Measurements from ENCODE around the gene CNN3.

The CNN3 gene

DNA sequence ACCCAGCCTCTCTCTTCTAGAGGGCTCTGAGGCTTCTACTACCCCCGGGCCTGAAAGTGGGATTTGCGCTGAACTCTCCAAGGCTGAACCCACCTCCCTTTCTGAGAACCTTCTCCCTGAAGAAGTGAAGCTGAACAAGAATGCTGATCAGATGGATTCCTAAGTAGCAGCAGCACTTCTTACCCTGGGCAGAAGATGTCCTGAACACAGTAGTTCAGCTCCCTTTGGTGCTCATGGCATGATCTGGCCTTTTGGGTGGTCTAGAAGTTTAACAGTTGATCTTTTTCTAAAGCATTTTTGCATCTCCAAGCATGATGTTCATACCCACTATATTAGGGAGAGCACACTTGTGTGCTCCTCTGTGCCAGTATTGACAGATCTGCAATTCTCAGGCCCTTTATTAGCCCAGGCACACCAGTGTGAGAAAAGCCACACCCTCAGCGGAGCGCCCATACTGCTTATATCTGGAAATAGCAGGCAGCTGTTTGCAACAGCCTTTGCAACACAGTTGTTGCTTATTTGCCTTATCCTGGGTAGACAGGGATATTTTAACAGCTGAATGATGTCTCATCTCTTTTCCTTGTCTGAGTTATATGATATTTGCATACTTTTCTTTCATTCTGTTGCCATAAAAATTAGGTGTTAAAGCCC is 34.2 kb downstream of the CNN3 start:
- ATAC-seq (no peak), DNase-seq (ENCODE audit: low spot score in 2 of 2) (no peak)
- H3K9me3 Mint-ChIP-seq = no peaks in the 10 kb centered on the region
- H3K4me1 Mint-ChIP-seq = no peaks in the 10 kb centered on the region
- no peaks in the 10 kb centered on the region for H3K36me3 Mint-ChIP-seq
- no peak overlapping the region for H3K4me3 Mint-ChIP-seq
- H3K27ac Mint-ChIP-seq = no peak overlapping the region

GRCh38 chr1:94888201-94888600 is 38.7 kb downstream of the CNN3 start:
- DNase-seq (ENCODE audit: low spot score in 2 of 2) (no peak), ATAC-seq (no peak)
- H3K27ac Mint-ChIP-seq = no peak overlapping the region
- H3K4me1 Mint-ChIP-seq = peaks cover 8% of the 10 kb centered on the region
- H3K9me3 Mint-ChIP-seq = no peaks in the 10 kb centered on the region
- no peak overlapping the region for H3K4me3 Mint-ChIP-seq
- H3K36me3 Mint-ChIP-seq = no peaks in the 10 kb centered on the region

DNA sequence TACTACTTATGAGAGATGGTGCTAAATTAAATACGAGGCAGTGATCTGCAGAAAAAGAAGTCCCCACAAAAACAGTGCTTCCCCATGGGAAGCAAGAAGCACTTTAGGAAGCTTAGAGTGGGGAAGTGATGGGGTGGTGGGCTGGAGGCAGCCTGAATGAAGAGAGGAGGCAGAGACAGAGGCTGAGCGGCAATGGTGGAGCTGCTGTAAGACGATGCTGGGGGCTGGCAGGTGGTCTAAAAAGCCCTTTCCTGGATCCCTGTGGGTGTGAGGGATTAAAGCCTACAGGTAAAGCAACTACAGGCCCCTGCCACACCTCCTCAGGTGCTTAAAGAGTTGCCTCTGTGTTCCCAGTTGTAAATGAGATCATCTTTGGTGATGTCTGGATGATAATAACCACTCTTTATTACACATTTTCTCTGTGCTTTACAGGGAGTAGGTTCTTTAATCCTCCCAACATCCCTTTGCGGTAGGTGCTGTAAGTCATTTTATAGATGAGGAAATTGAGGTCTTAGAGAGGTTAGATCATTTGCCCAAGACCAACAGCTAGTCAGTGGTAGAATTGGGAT is 39.2 kb downstream of the CNN3 start:
- Mint-ChIP-seq H3K4me1 (peaks cover 13% of the 10 kb centered on the region), H3K27ac (no peak overlapping the region), H3K36me3 (no peaks in the 10 kb centered on the region), H3K9me3 (no peaks in the 10 kb centered on the region), H3K4me3 (no peak overlapping the region)
- DNase-seq (ENCODE audit: low spot score in 2 of 2) (no peak), ATAC-seq (no peak)

DNA sequence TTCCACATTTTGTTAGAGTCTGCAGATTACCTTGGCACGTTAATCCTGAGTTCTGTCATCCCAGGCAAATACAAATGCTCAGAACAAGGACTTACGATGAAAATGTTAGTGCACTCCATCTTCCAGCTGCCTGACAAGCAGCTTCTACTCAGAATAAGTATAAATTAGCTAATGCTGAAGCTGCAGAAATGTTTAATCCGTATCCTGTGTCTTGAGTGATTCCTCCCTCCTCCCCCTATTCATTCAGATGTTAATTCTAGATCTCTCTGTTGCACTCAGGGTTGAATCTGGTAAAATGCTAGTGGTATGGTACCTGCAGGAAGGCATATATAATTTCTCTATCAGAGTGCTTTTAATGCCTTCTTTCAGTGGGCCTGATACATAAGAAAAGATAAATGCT is 39.8 kb downstream of the CNN3 start:
- Mint-ChIP-seq H3K27ac (no peak overlapping the region), H3K9me3 (no peaks in the 10 kb centered on the region), H3K4me1 (peaks cover 13% of the 10 kb centered on the region), H3K36me3 (no peaks in the 10 kb centered on the region), H3K4me3 (no peak overlapping the region)
- DNase-seq (ENCODE audit: low spot score in 2 of 2) (no peak), ATAC-seq (no peak)

- Mint-ChIP-seq H3K36me3 (no peaks in the 10 kb centered on the region), H3K4me1 (peaks cover 13% of the 10 kb centered on the region), H3K9me3 (no peaks in the 10 kb centered on the region), H3K27ac (no peak overlapping the region), H3K4me3 (no peak overlapping the region)
- DNase-seq (ENCODE audit: low spot score in 2 of 2) = no peak
- no peak for ATAC-seq
These were observed 40.5 kb downstream of the CNN3 start for GRCh38 chr1:94886361-94886760.

DNA sequence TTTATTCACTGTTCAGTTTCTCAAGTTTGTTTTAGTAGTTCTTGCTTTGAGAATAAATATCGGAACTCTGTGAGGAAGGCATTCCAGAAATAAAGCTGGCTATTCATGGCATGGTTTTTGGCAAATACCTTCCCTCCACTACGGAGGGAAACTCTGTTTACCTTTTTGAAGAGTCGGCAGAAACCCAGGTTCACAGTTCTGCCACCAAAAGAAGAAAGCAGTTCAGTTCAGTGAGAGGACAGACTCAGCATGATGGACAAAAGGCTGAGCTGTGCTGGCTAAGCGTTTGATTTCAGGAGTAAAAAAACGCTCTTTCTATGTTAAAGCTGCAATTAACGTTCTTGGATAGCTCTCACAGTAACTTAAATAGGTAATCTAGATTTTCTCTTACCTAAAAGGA is 42.4 kb downstream of the CNN3 start:
- no peak for ATAC-seq
- Mint-ChIP-seq H3K36me3 (no peaks in the 10 kb centered on the region), H3K27ac (no peak overlapping the region), H3K4me1 (peaks cover 13% of the 10 kb centered on the region), H3K4me3 (no peak overlapping the region), H3K9me3 (no peaks in the 10 kb centered on the region)
- DNase-seq (ENCODE audit: low spot score in 2 of 2) = no peak

- Mint-ChIP-seq H3K4me3 (peak overlapping the region; percentile 23), H3K4me1 (peaks cover 13% of the 10 kb centered on the region), H3K36me3 (no peaks in the 10 kb centered on the region), H3K27ac (peak overlapping the region; percentile 60), H3K9me3 (no peaks in the 10 kb centered on the region)
- ATAC-seq (no peak), DNase-seq (ENCODE audit: low spot score in 2 of 2) (no peak)
These were observed 42.8 kb downstream of the CNN3 start for GRCh38 chr1:94884106-94884505.

DNA sequence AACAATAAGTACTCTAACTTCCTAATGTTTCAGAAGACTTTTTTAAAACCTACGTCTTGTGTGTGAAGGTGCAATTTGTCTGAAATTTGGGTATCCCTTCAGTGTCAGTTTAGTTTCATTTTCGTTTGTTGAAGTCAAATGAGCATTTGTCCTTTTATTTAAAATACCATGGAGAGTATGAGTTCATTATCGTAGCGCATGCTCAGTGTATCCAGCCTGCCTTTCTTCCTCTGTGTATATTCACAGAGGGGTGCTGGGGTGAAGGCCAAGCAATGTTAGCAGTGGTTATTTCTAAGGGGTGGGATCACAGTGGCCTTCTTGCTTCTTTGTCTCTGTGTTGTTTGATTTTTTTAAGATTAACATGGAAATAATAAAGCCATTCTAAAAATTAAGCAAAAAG is 43.2 kb downstream of the CNN3 start:
- no peaks in the 10 kb centered on the region for H3K36me3 Mint-ChIP-seq
- H3K4me3 Mint-ChIP-seq = peak overlapping the region; percentile 23
- peak overlapping the region; percentile 60 for H3K27ac Mint-ChIP-seq
- peak; percentile 68 for ATAC-seq
- H3K4me1 Mint-ChIP-seq = peaks cover 13% of the 10 kb centered on the region
- H3K9me3 Mint-ChIP-seq = no peaks in the 10 kb centered on the region
- no peak for DNase-seq (ENCODE audit: low spot score in 2 of 2)

GRCh38 chr1:94878329-94878728 is 48.6 kb downstream of the CNN3 start:
- Mint-ChIP-seq H3K9me3 (no peaks in the 10 kb centered on the region), H3K36me3 (no peaks in the 10 kb centered on the region), H3K27ac (no peak overlapping the region), H3K4me3 (no peak overlapping the region), H3K4me1 (peaks cover 7% of the 10 kb centered on the region)
- DNase-seq (ENCODE audit: low spot score in 2 of 2) (no peak), ATAC-seq (no peak)

DNA sequence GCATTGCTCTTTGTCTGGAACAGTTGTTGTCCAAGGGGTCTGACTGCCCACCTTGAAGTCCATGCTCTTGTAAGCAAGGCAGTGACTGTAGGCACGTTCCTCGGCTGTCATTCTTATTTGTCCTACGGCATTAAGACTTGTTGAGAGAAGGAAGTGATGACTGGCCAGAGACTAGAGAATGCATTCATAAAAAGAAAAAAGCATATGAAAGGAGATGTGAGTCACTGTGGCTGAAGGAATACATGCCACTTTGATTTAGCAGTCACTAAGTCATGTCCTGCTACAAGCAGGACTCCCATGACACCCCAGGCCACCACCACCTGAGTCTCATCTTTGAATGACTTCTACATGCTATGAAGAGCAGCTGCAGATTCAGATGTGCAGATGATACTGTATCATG is 50.5 kb downstream of the CNN3 start:
- H3K36me3 Mint-ChIP-seq = no peaks in the 10 kb centered on the region
- DNase-seq (ENCODE audit: low spot score in 2 of 2) (no peak), ATAC-seq (no peak)
- no peaks in the 10 kb centered on the region for H3K4me1 Mint-ChIP-seq
- no peak overlapping the region for H3K27ac Mint-ChIP-seq
- no peaks in the 10 kb centered on the region for H3K9me3 Mint-ChIP-seq
- H3K4me3 Mint-ChIP-seq = no peak overlapping the region

GRCh38 chr1:94875794-94876193 is 51.1 kb downstream of the CNN3 start:
- H3K9me3 Mint-ChIP-seq = no peaks in the 10 kb centered on the region
- H3K4me3 Mint-ChIP-seq = no peak overlapping the region
- ATAC-seq (no peak), DNase-seq (ENCODE audit: low spot score in 2 of 2) (no peak)
- no peaks in the 10 kb centered on the region for H3K4me1 Mint-ChIP-seq
- no peaks in the 10 kb centered on the region for H3K36me3 Mint-ChIP-seq
- no peak overlapping the region for H3K27ac Mint-ChIP-seq

- Mint-ChIP-seq H3K27ac (no peak overlapping the region), H3K4me3 (no peak overlapping the region), H3K36me3 (no peaks in the 10 kb centered on the region), H3K9me3 (no peaks in the 10 kb centered on the region), H3K4me1 (no peaks in the 10 kb centered on the region)
- no peak for DNase-seq (ENCODE audit: low spot score in 2 of 2)
- ATAC-seq = no peak
These were observed 52.5 kb downstream of the CNN3 start for GRCh38 chr1:94874423-94874822.

GRCh38 chr1:94873520-94874351 is 53.2 kb downstream of the CNN3 start:
- Mint-ChIP-seq H3K4me1 (no peaks in the 10 kb centered on the region), H3K4me3 (no peak overlapping the region), H3K27ac (no peak overlapping the region), H3K36me3 (no peaks in the 10 kb centered on the region), H3K9me3 (no peaks in the 10 kb centered on the region)
- ATAC-seq (no peak), DNase-seq (ENCODE audit: low spot score in 2 of 2) (no peak)

DNA sequence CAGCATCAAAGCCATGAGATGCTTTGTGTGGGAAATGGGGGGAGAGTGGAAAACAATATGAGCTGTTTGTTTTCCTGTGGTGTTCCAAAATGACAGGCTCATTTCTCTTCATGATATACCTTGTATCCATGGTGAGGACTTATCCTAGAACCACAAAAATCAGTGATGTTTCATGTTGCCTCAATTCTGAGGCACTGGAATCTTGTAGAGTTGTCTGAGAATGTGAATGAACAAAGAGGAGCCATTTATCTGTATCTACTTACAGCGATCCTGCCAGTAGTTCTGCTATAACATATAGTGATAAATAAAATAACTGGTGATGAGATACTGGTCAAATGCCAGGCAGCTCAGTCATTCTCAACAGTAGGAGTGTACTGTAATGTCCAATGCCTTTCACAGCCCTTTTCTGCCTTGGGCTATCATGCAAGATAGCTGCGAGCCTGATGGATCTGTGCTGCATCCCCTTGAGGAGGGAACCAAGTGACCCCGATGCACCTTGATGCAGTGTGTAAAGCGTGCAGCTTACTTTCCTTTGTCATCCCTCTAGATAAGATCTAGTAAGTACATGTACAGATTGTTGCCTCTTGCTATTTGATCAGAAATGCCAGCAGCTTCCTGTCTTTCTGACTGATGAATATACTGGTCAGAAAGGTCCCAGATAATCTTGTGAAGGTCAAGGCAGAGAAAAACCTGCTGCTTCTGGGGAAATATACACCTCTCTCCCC is 54.0 kb downstream of the CNN3 start:
- DNase-seq (ENCODE audit: low spot score in 2 of 2) = no peak

DNA sequence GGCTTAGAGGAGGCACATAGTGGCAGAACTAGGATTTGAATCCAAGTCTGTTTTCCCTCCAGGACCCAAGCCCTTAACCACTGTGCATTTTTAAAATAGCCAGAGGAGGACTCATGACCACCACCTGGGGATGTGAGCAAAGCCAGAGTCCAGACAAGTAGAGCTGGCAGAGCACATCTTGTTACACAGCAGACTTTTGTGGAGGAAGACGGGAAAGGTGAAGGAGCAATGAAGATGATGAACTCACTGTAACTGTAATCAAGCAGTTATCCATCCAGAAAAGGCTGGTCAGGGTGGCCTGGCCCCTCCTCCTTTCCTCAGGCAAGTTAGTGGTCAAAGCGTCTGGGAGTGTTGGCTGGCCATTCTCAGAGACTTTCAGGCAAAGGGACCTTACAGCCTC is 55.9 kb downstream of the CNN3 start:
- Mint-ChIP-seq H3K9me3 (no peaks in the 10 kb centered on the region), H3K36me3 (no peaks in the 10 kb centered on the region)
- no peak for DNase-seq (ENCODE audit: low spot score in 2 of 2)

More for the DNA sequence above, 54.0 kb downstream of the CNN3 start:
- Mint-ChIP-seq H3K36me3 (no peaks in the 10 kb centered on the region), H3K4me3 (no peak overlapping the region), H3K4me1 (no peaks in the 10 kb centered on the region), H3K27ac (no peak overlapping the region), H3K9me3 (no peaks in the 10 kb centered on the region)
- no peak for ATAC-seq

More for the DNA sequence above, 55.9 kb downstream of the CNN3 start:
- Mint-ChIP-seq H3K4me3 (no peak overlapping the region), H3K4me1 (no peaks in the 10 kb centered on the region), H3K27ac (no peak overlapping the region)
- no peak for ATAC-seq
